ENCODE data around the gene ANKRD33B. TPM values are rescaled to one million over a fixed set of nuclear protein-coding genes. Genes with fewer than 3 reads are reported as not detected.

The ANKRD33B gene
- total RNA-seq, 1 donor from 2014 or later = 6.1 TPM

DNA sequence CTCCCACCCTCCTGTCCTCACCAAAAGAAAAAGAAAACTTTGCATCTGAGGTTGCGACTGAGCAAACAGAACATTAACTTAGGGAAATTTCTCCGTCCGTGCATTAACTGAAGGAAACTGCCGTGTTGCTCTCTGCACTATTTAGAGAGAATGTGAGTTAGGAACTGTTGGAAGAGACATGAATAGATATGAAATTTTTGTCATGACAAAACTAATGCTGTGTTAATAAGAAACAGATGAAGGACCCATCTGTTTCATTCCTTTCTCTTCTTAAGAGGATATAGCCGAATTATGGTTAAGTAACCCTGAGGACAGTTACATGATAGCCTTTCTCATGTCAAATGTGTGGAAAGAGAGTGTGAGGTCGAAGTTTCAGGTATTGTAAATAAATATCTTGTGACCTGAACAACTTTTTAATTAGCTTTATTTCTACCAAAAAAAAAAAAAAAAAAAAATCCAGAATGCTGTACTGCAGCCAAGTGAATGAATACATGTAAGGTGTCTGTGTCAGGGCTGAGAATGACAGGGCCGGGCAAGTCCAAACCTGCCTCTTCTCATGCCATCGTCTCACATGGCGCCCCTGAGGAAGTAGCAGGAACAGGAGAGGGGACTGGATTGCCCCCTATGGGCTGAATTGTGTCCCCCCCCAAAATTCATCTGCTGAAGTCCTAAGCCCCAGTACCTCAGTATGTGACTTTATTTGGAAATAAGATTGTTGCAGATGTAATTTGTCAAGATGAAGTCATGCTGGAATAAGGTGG, 35.6 kb upstream of the ANKRD33B start:
- no peaks in the 10 kb centered on the region for H3K9me3 ChIP-seq
- no peaks in the 10 kb centered on the region for H3K36me3 ChIP-seq
- no peak overlapping the region for H3K27ac ChIP-seq
- H3K4me1 ChIP-seq = no peaks in the 10 kb centered on the region
- no peak for DNase-seq
- H3K4me3 ChIP-seq = no peak overlapping the region
- intact Hi-C loops (cut with DNase I) = no loop called here
- no peaks in the 10 kb centered on the region for H3K27me3 ChIP-seq
- TF ChIP-seq, protein P1, sequence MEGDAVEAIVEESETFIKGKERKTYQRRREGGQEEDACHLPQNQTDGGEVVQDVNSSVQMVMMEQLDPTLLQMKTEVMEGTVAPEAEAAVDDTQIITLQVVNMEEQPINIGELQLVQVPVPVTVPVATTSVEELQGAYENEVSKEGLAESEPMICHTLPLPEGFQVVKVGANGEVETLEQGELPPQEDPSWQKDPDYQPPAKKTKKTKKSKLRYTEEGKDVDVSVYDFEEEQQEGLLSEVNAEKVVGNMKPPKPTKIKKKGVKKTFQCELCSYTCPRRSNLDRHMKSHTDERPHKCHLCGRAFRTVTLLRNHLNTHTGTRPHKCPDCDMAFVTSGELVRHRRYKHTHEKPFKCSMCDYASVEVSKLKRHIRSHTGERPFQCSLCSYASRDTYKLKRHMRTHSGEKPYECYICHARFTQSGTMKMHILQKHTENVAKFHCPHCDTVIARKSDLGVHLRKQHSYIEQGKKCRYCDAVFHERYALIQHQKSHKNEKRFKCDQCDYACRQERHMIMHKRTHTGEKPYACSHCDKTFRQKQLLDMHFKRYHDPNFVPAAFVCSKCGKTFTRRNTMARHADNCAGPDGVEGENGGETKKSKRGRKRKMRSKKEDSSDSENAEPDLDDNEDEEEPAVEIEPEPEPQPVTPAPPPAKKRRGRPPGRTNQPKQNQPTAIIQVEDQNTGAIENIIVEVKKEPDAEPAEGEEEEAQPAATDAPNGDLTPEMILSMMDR (IDR thresholded peaks at IDR 0.05) = no peak
- ATAC-seq = no peak

- intact Hi-C loops (cut with DNase I) = no loop called here
- TF ChIP-seq, protein P1 (IDR thresholded peaks at IDR 0.05) = no peak
- DNase-seq (no peak), ATAC-seq (no peak)
- Histone ChIP-seq H3K36me3 (no peaks in the 10 kb centered on the region), H3K27ac (no peak overlapping the region), H3K4me3 (no peak overlapping the region), H3K27me3 (no peaks in the 10 kb centered on the region), H3K9me3 (no peaks in the 10 kb centered on the region), H3K4me1 (no peaks in the 10 kb centered on the region)
Observed at GRCh38 chr5:10528827-10529226, 35.0 kb upstream of the ANKRD33B start.

GRCh38 chr5:10530601-10531320, 33.1 kb upstream of the ANKRD33B start:
- no peaks in the 10 kb centered on the region for H3K9me3 ChIP-seq
- no peaks in the 10 kb centered on the region for H3K36me3 ChIP-seq
- no peaks in the 10 kb centered on the region for H3K4me1 ChIP-seq
- no peaks in the 10 kb centered on the region for H3K27me3 ChIP-seq
- intact Hi-C loops (cut with DNase I) = no loop called here
- H3K4me3 ChIP-seq = no peak overlapping the region
- TF ChIP-seq, protein P1 (IDR thresholded peaks at IDR 0.05) = no peak
- no peak for DNase-seq
- ATAC-seq = no peak
- H3K27ac ChIP-seq = no peak overlapping the region

GRCh38 chr5:10532421-10532820, 31.4 kb upstream of the ANKRD33B start:
- intact Hi-C loops (cut with DNase I) = no loop called here
- Histone ChIP-seq H3K4me3 (no peak overlapping the region), H3K27ac (no peak overlapping the region), H3K27me3 (no peaks in the 10 kb centered on the region), H3K9me3 (no peaks in the 10 kb centered on the region), H3K36me3 (no peaks in the 10 kb centered on the region), H3K4me1 (peaks cover 10% of the 10 kb centered on the region)
- ATAC-seq (no peak), DNase-seq (peak; percentile 7)
- TF ChIP-seq, protein P1 (IDR thresholded peaks at IDR 0.05) = no peak

DNA sequence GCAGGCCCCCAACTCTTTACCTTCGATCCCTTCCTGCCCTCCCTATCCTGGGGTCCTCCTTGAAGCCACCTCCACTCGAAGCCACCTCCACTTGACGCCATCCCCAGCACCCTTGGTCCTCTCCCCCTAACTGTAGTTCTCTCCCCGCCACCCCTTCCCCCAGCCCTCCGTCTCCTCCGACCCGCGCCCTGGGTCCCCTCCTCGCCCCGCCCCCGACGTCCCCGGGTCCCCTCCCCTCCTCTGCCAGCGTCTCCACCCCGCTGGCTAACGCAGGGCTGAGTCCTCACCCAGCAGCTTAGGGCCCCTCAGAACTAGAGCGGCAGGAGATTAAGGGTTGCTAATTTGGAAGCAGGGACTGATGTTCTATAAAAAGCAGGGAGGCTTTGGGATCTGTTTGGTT, 30.6 kb upstream of the ANKRD33B start:
- intact Hi-C loops (cut with DNase I) = no loop called here
- ATAC-seq (no peak), DNase-seq (peak; percentile 60)
- Histone ChIP-seq H3K27ac (no peak overlapping the region), H3K4me1 (peaks cover 13% of the 10 kb centered on the region), H3K9me3 (no peaks in the 10 kb centered on the region), H3K36me3 (no peaks in the 10 kb centered on the region), H3K27me3 (peaks cover under 1% of the 10 kb centered on the region), H3K4me3 (no peak overlapping the region)
- TF ChIP-seq, protein P1 (IDR thresholded peaks at IDR 0.05) = no peak
